HG03457 (cell line): ENCODE measurements around the gene ZNRF3.
"Not testable (repeated sequence)": the region's sequence is repeated elsewhere in the genome, so short reads cannot be mapped to it uniquely, and the experiment has no call there.

ENCODE experiments used
- ATAC-seq: cut with Tn5 transposase; IDR thresholded peaks from one replicate; pipeline ENCODE4 v1.9.1; 2021; ENCODE audit warnings: moderate number of reproducible peaks; ENCODE audit not compliant: unreplicated experiment

Gene ZNRF3

DNA sequence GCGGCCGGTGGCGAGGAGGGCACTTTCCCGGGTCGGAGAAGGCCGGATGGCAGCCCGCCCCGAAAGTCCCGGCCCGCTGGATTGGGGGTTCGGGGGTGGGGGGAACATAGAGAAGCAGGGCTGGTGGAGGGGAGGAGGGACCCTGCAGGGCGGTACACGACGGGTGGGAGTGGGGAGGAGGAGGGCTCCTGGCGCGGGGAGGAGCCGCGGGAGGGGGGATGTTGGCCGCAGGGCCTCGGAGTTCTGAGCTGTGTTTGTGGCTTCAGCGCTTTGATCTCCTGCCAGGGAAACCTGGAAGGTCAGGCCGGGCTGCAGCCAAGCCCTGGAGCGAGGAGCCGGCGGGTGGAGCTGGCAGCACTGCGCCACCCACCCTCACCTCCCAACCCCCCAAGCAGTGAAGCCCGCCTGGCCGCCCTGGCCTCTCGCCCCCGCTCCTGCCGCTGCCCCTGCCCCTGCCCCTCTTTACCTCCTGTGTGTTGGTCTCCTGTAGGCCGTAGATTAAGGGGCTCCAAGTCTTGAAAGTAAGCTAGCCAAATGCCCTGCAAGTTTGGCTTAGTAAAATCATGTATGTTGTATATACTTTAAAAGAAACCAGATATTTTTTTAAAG, 147.3 kb downstream of the ZNRF3 start:
- ATAC-seq: no peak

DNA sequence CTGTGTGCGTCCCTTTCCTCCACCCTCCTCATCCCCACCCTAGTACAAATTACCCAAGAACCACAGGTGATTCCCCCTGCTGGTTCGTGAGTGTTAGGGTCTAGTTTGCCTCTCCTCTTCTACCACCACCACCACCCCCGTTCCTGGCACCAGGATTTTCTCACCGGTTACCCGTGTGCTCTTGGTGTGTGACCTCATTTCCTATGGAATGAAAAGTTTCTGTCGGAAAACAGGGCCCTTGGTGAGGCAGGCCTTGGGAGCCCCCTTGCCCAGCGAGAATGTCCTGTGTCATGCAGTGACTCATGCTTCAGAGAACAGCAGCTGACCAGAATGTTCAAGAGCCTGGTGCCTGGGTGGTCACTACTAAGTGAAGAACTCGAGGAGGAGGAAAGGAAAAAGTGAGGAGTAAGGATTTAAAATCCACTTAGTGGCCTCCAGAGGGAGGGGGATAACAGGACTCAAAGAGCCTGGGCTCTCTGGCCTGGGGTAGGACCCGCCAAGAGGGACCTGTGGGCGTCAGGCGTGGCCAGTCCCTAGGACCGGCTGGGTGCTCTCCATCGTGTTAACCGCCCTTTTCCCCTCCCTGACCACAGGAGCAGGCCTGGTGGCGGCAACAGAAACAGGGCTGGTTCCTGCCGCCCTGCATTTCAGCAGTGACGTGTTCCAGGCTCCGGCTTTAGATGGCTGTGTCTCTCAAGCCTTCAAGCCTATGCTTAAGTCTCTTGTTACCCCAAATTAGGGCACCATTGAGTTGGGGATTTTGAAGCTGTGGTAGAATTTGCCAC, 148.0 kb downstream of the ZNRF3 start:
- no peak for ATAC-seq

- ATAC-seq: no peak
Measured at GRCh38 chr22:29032014-29032475, 148.7 kb downstream of the ZNRF3 start.

- ATAC-seq: no peak
Measured at GRCh38 chr22:29032584-29032983, 149.2 kb downstream of the ZNRF3 start.

GRCh38 chr22:29037340-29037932, 154.1 kb downstream of the ZNRF3 start:
- ATAC-seq: no peak

- ATAC-seq: no peak
Measured at GRCh38 chr22:29039148-29039547, 155.8 kb downstream of the ZNRF3 start.

DNA sequence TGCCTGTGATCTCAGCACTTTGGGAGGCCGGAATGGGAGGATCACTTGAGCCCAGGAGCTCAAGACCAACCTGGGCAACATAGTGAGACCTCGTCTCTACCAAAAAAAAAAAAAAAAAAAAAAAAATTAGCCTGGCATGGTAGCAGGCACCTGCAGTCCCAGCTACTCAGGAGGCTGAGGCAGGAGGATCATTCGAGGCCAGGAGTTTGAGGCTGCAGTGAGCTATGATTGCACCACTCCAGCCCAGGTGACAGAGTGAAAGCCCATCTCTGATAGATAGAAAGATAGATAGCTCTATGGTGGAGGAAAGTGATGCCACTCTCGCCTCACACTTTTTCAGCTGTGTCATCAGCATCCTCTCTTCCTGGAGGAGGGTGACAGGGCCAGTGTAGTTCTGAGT, 156.3 kb downstream of the ZNRF3 start:
- ATAC-seq: not testable (repeated sequence)

DNA sequence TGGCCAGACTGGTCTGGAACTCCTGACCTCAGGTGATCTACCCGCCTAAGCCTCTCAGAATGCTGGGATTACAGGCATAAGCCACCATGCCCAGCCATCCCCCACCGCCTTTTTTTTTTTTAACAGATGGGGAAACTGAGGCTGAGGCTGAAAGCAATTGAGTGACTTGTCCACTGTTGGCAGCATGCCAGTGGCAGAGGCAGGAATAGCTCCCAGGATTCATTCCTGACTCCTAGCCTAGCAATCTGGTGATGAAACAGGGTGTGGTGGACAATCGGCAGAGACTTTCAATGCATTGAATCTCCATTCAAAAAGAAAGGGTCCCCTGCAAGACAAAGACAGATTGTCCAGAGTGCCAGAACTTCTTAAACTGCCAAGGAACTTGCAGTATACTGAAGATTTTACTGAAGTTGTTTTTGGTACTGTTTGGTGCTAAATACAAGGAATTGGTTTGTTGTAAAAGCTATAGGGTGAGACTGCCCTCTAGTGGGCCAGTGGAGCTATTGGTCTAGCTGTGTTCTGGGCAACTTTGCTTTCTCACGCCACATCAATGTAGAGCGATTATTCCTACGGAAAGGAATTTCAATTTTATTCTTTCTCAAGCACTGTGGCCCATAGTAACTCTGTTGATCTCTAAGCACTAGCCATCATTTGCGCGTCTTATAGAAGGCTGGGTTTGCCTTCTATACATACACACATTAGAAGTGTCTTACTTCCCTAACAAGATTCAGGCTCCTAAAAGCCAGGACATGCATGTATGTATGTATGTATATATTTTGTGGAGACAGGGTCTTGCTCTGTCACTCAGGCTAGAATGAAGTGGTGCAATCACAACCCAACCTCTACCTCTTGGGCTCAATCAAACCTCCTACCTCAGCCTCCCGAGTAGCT, 157.3 kb downstream of the ZNRF3 start:
- no peak for ATAC-seq

DNA sequence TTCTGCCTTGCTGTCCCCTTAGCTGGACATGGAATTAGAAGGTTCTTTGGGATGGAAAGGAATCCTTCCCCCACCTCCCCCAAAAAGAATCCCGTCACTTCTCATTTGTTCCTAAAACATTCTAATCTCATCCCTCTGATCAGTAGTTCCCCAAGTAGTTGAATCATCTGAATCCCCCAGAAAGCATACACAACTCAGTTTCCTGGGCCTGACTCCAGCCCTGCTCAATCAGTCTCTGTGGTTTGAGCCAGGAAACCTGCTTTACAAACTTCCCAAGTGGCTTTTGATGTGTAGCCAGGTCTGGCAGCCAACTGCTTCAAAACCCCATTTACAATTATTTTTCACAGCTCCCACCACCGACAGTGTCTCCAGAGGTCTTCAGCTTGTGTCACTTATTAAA, 158.0 kb downstream of the ZNRF3 start:
- ATAC-seq: no peak

GRCh38 chr22:29043906-29044575, 160.7 kb downstream of the ZNRF3 start:
- no peak for ATAC-seq

DNA sequence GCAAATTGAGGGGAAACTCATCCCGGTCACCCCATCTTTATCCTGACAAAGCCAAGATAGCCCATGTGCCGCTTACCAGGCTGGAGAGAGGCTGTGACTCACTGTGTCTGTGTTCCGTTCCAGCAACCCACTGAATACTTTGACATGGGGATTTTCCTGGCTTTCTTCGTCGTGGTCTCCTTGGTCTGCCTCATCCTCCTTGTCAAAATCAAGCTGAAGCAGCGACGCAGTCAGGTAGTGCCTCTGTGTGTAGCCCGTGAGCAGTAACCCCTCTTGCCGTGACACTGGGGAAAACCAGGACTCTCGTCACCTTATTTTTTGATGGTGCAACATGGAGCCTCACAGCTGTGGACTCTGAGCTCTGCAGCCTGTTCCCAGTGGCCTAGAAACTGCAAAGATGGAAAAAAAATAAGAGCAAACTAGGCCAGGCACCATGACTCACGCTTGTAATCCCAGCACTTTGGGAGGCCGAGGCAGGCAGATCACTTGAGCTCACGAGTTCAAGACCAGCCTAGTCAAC, 161.3 kb downstream of the ZNRF3 start:
- ATAC-seq: no peak

GRCh38 chr22:29048822-29049654, 165.7 kb downstream of the ZNRF3 start:
- ATAC-seq: no peak

DNA sequence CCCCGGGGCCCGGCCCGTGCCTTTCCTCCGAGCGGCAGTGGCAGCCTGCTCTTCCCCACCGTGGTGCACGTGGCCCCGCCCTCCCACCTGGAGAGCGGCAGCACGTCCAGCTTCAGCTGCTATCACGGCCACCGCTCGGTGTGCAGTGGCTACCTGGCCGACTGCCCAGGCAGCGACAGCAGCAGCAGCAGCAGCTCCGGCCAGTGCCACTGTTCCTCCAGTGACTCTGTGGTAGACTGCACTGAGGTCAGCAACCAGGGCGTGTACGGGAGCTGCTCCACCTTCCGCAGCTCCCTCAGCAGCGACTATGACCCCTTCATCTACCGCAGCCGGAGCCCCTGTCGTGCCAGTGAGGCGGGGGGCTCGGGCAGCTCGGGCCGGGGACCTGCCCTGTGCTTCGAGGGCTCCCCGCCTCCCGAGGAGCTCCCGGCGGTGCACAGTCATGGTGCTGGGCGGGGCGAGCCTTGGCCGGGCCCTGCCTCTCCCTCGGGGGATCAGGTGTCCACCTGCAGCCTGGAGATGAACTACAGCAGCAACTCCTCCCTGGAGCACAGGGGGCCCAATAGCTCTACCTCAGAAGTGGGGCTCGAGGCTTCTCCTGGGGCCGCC, 166.4 kb downstream of the ZNRF3 start:
- no peak for ATAC-seq

- no peak for ATAC-seq
Measured at GRCh38 chr22:29050457-29050856, 167.1 kb downstream of the ZNRF3 start.

DNA sequence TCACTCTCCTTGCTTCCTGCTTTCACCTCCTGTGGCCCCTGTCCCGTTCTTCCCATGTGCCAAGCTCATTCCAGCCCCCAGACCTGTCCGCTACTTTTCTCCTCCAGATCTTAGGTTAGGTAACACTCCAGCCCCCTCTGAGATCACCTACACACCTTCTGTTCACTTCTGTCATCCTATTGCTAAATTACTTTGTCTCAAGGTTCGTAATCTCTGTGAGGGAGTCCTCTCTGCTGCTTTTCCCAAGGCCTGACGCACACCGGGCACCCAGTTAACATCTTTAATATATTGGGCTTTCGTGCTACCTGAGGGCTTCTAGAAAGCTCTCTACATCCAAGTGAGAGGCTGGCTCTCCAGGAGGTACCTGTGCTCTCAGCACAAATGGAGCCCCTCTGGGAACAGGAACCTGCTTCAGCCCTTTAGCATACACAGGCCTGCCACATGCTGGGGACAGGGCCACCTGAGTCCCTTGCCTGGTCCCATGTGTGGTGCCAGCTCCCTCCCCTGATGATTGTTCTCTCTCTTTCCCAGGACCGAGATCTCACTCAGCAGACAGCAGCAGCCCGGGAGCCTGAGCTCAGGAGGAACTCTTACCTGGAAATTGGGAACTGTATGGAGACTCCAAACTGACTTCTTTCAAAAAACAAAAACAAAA, 169.8 kb downstream of the ZNRF3 start:
- ATAC-seq: no peak

- ATAC-seq: no peak
Measured at GRCh38 chr22:29054251-29054767, 170.9 kb downstream of the ZNRF3 start.

GRCh38 chr22:29055192-29055830, 171.9 kb downstream of the ZNRF3 start:
- ATAC-seq: no peak

- no peak for ATAC-seq
Measured at GRCh38 chr22:29056472-29056871, 173.1 kb downstream of the ZNRF3 start.
